ENCODE data around the gene CPNE5.

CPNE5 gene

GRCh38 chr6:36745283-36745682 lies 94.0 kb downstream of the CPNE5 start:
- no peak overlapping the region for H3K27ac ChIP-seq
- TF ChIP-seq CTCF (IDR thresholded peaks at IDR 0.05): no peak
- no peak for DNase-seq (ENCODE audit: low spot score)
- H3K4me3 ChIP-seq: no peak overlapping the region

GRCh38 chr6:36744304-36744673 lies 95.0 kb downstream of the CPNE5 start:
- H3K27ac ChIP-seq: no peak overlapping the region
- DNase-seq (ENCODE audit: low spot score): no peak
- H3K4me3 ChIP-seq: no peak overlapping the region
- no peak for TF ChIP-seq CTCF (IDR thresholded peaks at IDR 0.05)

GRCh38 chr6:36743538-36744303 lies 95.5 kb downstream of the CPNE5 start:
- H3K27ac ChIP-seq: no peak overlapping the region
- DNase-seq (ENCODE audit: low spot score): no peak
- H3K4me3 ChIP-seq: no peak overlapping the region
- no peak for TF ChIP-seq CTCF (IDR thresholded peaks at IDR 0.05)

GRCh38 chr6:36743032-36743431 lies 96.2 kb downstream of the CPNE5 start:
- no peak for DNase-seq (ENCODE audit: low spot score)
- Histone ChIP-seq H3K27ac (no peak overlapping the region), H3K4me3 (no peak overlapping the region)
- no peak for TF ChIP-seq CTCF (IDR thresholded peaks at IDR 0.05)

- TF ChIP-seq CTCF (IDR thresholded peaks at IDR 0.05): no peak
- Histone ChIP-seq H3K27ac (no peak overlapping the region), H3K4me3 (no peak overlapping the region)
- DNase-seq (ENCODE audit: low spot score): no peak
Observed at GRCh38 chr6:36742146-36742545, 97.1 kb downstream of the CPNE5 start.

- no peak overlapping the region for H3K4me3 ChIP-seq
- TF ChIP-seq CTCF (IDR thresholded peaks at IDR 0.05): no peak
- DNase-seq (ENCODE audit: low spot score): no peak
- H3K27ac ChIP-seq: no peak overlapping the region
Observed at GRCh38 chr6:36740818-36741179, 98.4 kb downstream of the CPNE5 start.
